Activated T-helper 17 cell treated with anti-CD3 and anti-CD28 coated beads, Interleukin-2, amount 50 U/mL, for 72 hours (primary cell): Measurements from ENCODE around the gene CYP4B1. TPM values are rescaled to one million over a fixed set of nuclear protein-coding genes. Genes with fewer than 3 reads are reported as not detected.
"Not testable (repeated sequence)": the region's sequence is repeated elsewhere in the genome, so short reads cannot be mapped to it uniquely, and the experiment has no call there.

Experiments
- ATAC-seq: fragments of 150-1000 bp; cut with Tn5 transposase; replicated peaks from 2 replicates; pipeline ENCODE4 v1.10.0; 2021; ENCODE audit warnings: mild to moderate bottlenecking, moderate library complexity
- H3K27ac Mint-ChIP-seq: one replicate; pipeline ENCODE4 v1.8.0; 2022; ENCODE audit warnings: mixed read lengths
- H3K27me3 Mint-ChIP-seq: one replicate; pipeline ENCODE4 v1.8.0; 2022; ENCODE audit warnings: mixed read lengths
- H3K36me3 Mint-ChIP-seq: one replicate; pipeline ENCODE4 v1.8.0; 2022; ENCODE audit warnings: low read depth, mild to moderate bottlenecking, mixed read lengths
- H3K4me1 Mint-ChIP-seq: one replicate; pipeline ENCODE4 v1.8.0; 2022; ENCODE audit warnings: mixed read lengths
- H3K4me3 Mint-ChIP-seq: one replicate; pipeline ENCODE4 v1.8.0; 2022; ENCODE audit warnings: mild to moderate bottlenecking, mixed read lengths
- H3K9me3 Mint-ChIP-seq: one replicate; pipeline ENCODE4 v1.8.0; 2022; ENCODE audit warnings: mixed read lengths
- total RNA-seq, 2 donors: library from RNA; stranded (reverse); gene quantifications; one replicate each; pipeline ENCODE4 v1.2.3, GENCODE V29; 2022

CYP4B1 gene
- total RNA-seq, 2 donors from 2014 or later, result 0.56 TPM; not detected in 1

DNA sequence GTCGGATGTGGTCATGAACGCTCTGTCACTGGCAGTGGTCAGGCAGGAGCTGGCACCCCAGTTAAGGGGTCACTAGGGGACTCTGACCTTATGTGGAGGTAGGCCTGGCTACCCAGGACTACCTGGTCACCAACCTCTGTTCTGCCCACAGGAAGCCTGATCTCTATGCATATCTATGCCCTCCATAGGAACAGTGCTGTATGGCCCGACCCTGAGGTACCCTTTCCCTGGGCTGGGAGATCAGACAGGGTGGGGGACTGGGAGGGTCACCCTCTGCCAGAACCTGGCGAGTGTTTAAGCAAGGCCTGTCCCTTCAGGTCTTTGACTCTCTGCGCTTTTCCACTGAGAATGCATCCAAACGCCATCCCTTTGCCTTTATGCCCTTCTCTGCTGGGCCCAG is 19.0 kb downstream of the CYP4B1 start:
- no peak overlapping the region for H3K4me3 Mint-ChIP-seq
- no peaks in the 10 kb centered on the region for H3K4me1 Mint-ChIP-seq
- H3K36me3 Mint-ChIP-seq, result no peaks in the 10 kb centered on the region
- H3K27ac Mint-ChIP-seq, result no peak overlapping the region
- peaks cover 3% of the 10 kb centered on the region for H3K27me3 Mint-ChIP-seq
- H3K9me3 Mint-ChIP-seq, result no peaks in the 10 kb centered on the region
- ATAC-seq, result no peak

DNA sequence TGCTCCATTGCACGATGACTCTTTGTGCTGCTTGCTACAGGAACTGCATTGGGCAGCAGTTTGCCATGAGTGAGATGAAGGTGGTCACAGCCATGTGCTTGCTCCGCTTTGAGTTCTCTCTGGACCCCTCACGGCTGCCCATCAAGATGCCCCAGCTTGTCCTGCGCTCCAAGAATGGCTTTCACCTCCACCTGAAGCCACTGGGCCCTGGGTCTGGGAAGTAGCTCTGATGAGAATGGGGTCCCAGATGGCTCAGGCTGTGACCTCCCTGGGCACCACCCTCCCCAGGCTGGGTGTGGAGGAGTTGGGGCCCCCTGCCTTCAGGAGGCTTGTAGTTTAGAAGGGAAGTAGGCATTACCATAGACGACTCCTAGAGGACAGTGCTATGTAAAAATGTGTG is 19.7 kb downstream of the CYP4B1 start:
- ATAC-seq, result no peak
- H3K36me3 Mint-ChIP-seq, result no peaks in the 10 kb centered on the region
- peaks cover 3% of the 10 kb centered on the region for H3K27me3 Mint-ChIP-seq
- H3K4me3 Mint-ChIP-seq, result no peak overlapping the region
- no peaks in the 10 kb centered on the region for H3K9me3 Mint-ChIP-seq
- H3K4me1 Mint-ChIP-seq, result no peaks in the 10 kb centered on the region
- no peak overlapping the region for H3K27ac Mint-ChIP-seq

GRCh38 chr1:46819335-46819734 is 20.5 kb downstream of the CYP4B1 start:
- Mint-ChIP-seq H3K36me3 (no peaks in the 10 kb centered on the region), H3K9me3 (no peaks in the 10 kb centered on the region)

GRCh38 chr1:46820076-46820475 is 21.2 kb downstream of the CYP4B1 start:
- ATAC-seq, result no peak
- Mint-ChIP-seq H3K9me3 (no peaks in the 10 kb centered on the region), H3K27me3 (peaks cover 3% of the 10 kb centered on the region), H3K27ac (no peak overlapping the region), H3K36me3 (no peaks in the 10 kb centered on the region), H3K4me3 (no peak overlapping the region), H3K4me1 (no peaks in the 10 kb centered on the region)

More at GRCh38 chr1:46819335-46819734, 20.5 kb downstream of the CYP4B1 start:
- Mint-ChIP-seq H3K4me1 (no peaks in the 10 kb centered on the region), H3K27ac (no peak overlapping the region), H3K27me3 (peaks cover 3% of the 10 kb centered on the region), H3K4me3 (no peak overlapping the region)
- ATAC-seq, result no peak

DNA sequence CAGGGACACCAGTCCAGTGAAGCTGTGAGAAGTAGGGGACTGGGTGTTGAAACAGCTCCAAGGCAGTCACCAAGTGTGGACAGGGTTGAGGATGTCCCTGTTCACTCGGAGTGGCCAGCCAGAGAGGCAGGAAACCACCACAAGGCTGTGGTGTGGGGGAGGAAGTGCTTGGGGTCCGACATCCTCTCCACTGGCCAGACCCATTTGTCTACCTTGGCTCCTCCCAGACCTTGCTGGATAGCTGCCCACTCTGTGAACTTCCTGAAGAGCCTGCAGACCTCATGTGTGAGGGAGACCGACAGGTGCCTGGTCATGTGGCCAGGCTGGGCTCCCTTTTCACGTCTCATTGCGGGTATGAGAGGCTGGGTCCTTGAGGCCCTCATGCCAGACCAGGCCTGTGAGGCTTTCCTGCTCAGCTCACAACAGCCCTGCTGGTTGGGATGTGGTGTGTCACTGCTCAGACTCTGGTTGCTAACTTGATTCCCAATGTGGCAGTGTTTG is 21.8 kb downstream of the CYP4B1 start:
- H3K9me3 Mint-ChIP-seq, result no peaks in the 10 kb centered on the region
- H3K4me3 Mint-ChIP-seq, result no peak overlapping the region
- no peak for ATAC-seq
- no peaks in the 10 kb centered on the region for H3K36me3 Mint-ChIP-seq
- H3K4me1 Mint-ChIP-seq, result no peaks in the 10 kb centered on the region
- H3K27ac Mint-ChIP-seq, result no peak overlapping the region
- H3K27me3 Mint-ChIP-seq, result peaks cover 3% of the 10 kb centered on the region

DNA sequence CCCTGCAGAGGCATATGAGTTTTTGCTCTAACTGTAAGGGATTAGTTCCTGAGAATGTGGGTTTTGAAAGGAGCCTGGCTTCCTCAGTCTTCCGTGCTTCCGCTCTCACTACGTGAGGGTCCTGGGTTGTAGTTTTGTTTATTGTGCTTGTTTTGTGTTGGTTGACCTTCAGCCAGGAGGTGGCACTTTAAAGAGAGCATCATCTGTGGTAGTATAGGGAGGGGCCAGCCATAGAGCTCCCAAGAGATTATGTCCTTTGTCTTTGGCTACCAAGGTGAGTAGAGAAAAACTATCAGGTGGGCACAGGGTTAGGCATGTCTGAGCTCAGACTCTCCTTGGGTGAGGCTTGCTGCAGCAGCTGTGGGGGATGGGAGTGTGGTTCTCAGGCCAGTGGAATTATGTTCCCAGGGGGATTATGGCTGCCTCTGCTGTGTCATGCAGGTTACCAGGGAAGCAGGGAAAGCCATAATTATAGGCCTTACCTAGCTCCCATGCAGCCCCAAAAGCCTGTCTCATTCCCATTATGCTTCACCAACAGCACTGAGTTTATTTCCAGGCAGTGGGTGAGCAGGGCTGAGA is 23.5 kb downstream of the CYP4B1 start:
- H3K9me3 Mint-ChIP-seq, result no peaks in the 10 kb centered on the region
- peaks cover 3% of the 10 kb centered on the region for H3K27me3 Mint-ChIP-seq
- ATAC-seq, result no peak
- H3K27ac Mint-ChIP-seq, result no peak overlapping the region
- H3K4me1 Mint-ChIP-seq, result no peaks in the 10 kb centered on the region
- H3K4me3 Mint-ChIP-seq, result no peak overlapping the region
- H3K36me3 Mint-ChIP-seq, result no peaks in the 10 kb centered on the region

DNA sequence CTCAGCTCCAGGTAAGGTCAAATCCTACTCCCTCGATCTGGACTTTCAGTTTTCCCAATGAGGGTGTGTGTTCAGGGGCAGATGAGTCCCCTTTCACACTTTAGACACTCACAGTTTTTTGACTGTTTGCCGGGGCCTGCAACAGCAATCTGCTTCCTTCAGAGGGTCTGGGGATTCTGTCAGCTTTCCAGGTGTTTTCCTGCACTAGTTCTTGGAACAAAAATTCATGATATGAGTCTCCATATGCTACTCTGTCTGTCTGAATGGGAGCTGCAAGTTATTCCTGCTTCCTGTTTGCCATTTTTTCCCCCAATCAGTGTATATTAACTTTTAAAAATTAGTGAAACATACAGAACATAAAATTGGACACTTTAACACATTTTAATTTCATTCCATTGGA is 24.3 kb downstream of the CYP4B1 start:
- ATAC-seq, result no peak
- H3K4me3 Mint-ChIP-seq, result no peak overlapping the region
- no peaks in the 10 kb centered on the region for H3K4me1 Mint-ChIP-seq
- H3K36me3 Mint-ChIP-seq, result no peaks in the 10 kb centered on the region
- H3K27me3 Mint-ChIP-seq, result peaks cover 5% of the 10 kb centered on the region
- H3K27ac Mint-ChIP-seq, result no peak overlapping the region
- H3K9me3 Mint-ChIP-seq, result no peaks in the 10 kb centered on the region

DNA sequence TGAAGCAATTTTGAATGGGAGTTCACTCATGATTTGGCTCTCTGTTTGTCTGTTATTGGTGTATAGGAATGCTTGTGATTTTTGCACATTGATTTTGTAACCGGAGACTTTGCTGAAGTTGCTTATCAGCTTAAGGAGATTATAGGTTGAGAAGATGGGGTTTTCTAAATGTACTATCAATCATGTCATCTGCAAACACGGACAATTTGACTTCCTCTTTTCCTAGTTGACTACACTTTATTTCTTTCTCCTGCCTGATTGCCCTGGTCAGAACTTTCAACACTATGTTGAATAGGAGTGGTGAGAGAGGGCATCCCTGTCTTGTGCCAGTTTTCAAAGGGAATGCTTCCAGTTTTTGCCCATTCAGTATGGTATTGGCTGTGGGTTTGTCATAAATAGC is 28.0 kb downstream of the CYP4B1 start:
- H3K4me3 Mint-ChIP-seq, H3K36me3 Mint-ChIP-seq, ATAC-seq, H3K9me3 Mint-ChIP-seq, H3K27ac Mint-ChIP-seq, H3K4me1 Mint-ChIP-seq: not testable (repeated sequence)
- peaks cover 20% of the 10 kb centered on the region for H3K27me3 Mint-ChIP-seq

GRCh38 chr1:46830665-46831322 is 31.9 kb downstream of the CYP4B1 start:
- no peak for ATAC-seq
- no peaks in the 10 kb centered on the region for H3K36me3 Mint-ChIP-seq
- H3K27me3 Mint-ChIP-seq, result peaks cover 31% of the 10 kb centered on the region
- H3K4me3 Mint-ChIP-seq, result no peak overlapping the region
- H3K4me1 Mint-ChIP-seq, result no peaks in the 10 kb centered on the region
- H3K9me3 Mint-ChIP-seq, result no peaks in the 10 kb centered on the region
- no peak overlapping the region for H3K27ac Mint-ChIP-seq

DNA sequence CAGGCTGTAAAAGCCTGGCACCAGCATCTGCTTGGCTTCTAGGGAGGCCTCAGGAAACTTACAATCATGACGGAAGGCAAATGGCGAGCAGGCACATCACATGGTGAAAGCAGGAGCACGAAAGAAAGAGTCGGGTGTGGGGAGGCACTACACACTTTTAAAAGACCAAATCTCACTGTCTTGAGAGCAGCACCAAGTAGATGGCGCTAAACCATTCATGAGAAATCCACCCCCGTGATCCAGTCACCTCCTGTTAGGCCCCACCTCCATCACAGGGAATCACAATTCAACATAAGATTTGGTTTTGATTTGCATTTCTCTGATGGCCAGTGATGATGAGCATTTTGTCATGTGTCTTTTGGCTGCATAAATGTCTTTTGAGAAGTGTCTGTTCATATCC is 36.6 kb downstream of the CYP4B1 start:
- not testable (repeated sequence) for H3K27ac Mint-ChIP-seq, H3K4me3 Mint-ChIP-seq, H3K4me1 Mint-ChIP-seq, H3K9me3 Mint-ChIP-seq, ATAC-seq, H3K36me3 Mint-ChIP-seq
- H3K27me3 Mint-ChIP-seq, result peaks cover 23% of the 10 kb centered on the region

DNA sequence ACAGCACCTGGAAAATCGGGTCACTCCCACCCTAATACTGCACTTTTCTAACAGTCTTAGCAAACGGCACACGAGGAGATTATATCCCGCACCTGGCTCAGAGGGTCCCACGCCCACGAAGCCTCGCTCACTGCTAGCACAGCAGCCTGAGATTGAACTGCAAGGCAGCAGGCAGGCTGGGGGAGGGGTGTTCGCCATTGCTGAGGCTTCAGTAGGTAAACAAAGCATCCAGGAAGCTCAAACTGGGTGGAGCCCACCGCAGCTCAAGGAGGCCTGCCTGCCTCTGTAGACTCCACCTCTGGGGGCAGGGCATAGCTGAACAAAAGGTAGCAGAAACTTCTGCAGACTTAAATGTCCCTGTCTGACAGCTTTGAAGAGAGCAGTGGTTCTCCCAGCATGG is 47.5 kb downstream of the CYP4B1 start:
- not testable (repeated sequence) for H3K9me3 Mint-ChIP-seq, H3K4me1 Mint-ChIP-seq, H3K27ac Mint-ChIP-seq, ATAC-seq, H3K36me3 Mint-ChIP-seq, H3K4me3 Mint-ChIP-seq
- H3K27me3 Mint-ChIP-seq, result peaks cover 28% of the 10 kb centered on the region

DNA sequence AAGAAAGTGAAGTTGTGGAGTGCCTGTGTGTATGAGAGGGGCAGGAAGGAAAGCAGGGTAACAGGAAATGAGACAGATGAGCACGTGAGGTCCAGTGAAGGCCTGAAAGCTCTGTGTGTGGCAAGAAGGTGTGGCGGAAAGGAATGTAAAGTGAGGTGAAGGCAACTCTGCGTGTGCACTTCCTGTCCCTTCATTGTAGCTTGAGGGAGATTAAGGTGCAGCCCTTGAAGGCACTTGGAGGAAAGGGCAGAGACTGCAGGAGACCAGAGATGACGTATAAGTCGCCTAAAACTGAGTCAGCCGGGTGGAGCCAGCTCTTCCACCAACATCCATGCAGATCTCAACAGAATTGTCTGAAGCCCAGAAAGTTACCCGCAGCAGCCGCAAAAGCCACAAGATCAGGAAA is 58.8 kb downstream of the CYP4B1 start:
- peak overlapping the region; percentile 13 for H3K4me3 Mint-ChIP-seq
- H3K27me3 Mint-ChIP-seq, result peaks cover 37% of the 10 kb centered on the region
- not testable (repeated sequence) for H3K36me3 Mint-ChIP-seq, H3K4me1 Mint-ChIP-seq, H3K27ac Mint-ChIP-seq, ATAC-seq
- peaks cover 12% of the 10 kb centered on the region for H3K9me3 Mint-ChIP-seq

DNA sequence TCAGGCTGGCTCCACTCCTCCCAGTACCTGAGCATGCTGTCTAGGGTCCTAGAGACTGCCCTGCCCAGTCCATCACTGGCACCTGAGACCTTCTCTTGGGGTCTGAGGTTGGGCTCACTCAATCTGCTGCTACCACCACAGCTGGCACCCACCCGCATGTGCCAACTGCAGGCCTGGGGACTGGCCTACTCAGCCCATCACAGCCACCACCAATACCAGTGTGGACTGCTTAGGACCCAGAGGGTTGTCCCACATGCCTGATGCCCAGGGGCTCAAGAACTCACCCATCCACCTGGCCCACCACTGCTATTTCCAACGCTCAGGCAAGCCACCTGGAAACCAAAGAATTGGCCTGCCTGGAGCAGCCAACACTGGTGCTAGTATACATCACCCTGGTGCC is 63.5 kb downstream of the CYP4B1 start:
- Mint-ChIP-seq H3K36me3 (no peaks in the 10 kb centered on the region), H3K4me1 (no peaks in the 10 kb centered on the region), H3K9me3 (peaks cover 14% of the 10 kb centered on the region), H3K4me3 (no peak overlapping the region), H3K27me3 (peaks cover 37% of the 10 kb centered on the region), H3K27ac (no peak overlapping the region)
- no peak for ATAC-seq
